HL-60/S4 treated with phorbol 12-myristate 13-acetate at 8.2 ng/mL for 4 days and 3 days (cell line): ENCODE results near the gene FPR2.
"Not testable (repeated sequence)": the region's sequence is repeated elsewhere in the genome, so short reads cannot be mapped to it uniquely, and the experiment has no call there.

Experiments used
- in situ Hi-C: fragments of 300-500 bp; cut with MboI; formaldehyde crosslinking; loops from 2 replicates; pipeline ENCODE4 v1.15.0; 2022; ENCODE audit warnings: low sequenced_read_pairs

FPR2 gene

GRCh38 chr19:51803967-51804366 lies 43.0 kb downstream of the FPR2 start:
- in situ Hi-C loops = no loop called here

GRCh38 chr19:51804789-51805188 lies 43.8 kb downstream of the FPR2 start:
- in situ Hi-C loops = not testable (repeated sequence)

- in situ Hi-C loops = not testable (repeated sequence)
These were observed 44.4 kb downstream of the FPR2 start for GRCh38 chr19:51805396-51805795.

- in situ Hi-C loops = not testable (repeated sequence)
These were observed 45.6 kb downstream of the FPR2 start for GRCh38 chr19:51806571-51806970.

- in situ Hi-C loops = no loop called here
These were observed 46.2 kb downstream of the FPR2 start for GRCh38 chr19:51807111-51807701.

GRCh38 chr19:51807925-51808324 lies 46.9 kb downstream of the FPR2 start:
- in situ Hi-C loops = no loop called here

GRCh38 chr19:51808333-51808986 lies 47.5 kb downstream of the FPR2 start:
- in situ Hi-C loops = no loop called here

- in situ Hi-C loops = no loop called here
These were observed 48.8 kb downstream of the FPR2 start for GRCh38 chr19:51809787-51810186.

GRCh38 chr19:51810223-51810622 lies 49.2 kb downstream of the FPR2 start:
- in situ Hi-C loops = no loop called here

- in situ Hi-C loops = no loop called here
These were observed 50.4 kb downstream of the FPR2 start for GRCh38 chr19:51811344-51811743.

GRCh38 chr19:51815043-51815442 lies 54.1 kb downstream of the FPR2 start:
- in situ Hi-C loops = no loop called here

- in situ Hi-C loops = no loop called here
These were observed 55.7 kb downstream of the FPR2 start for GRCh38 chr19:51816711-51817110.

GRCh38 chr19:51820011-51820410 lies 59.0 kb downstream of the FPR2 start:
- in situ Hi-C loops = no loop called here
